Trophoblast cell (in vitro differentiated cells and primary cell): ENCODE results near the gene TK2.

Experiments used
- DNase-seq, 2 donors: peaks; one replicate each; pipeline ENCODE4 v3.0.0-alpha.2; 2016
- H2AFZ ChIP-seq: 2 replicates; pipeline ENCODE4 v1.6.1; 2013; ENCODE audit warnings: low read length, moderate library complexity, mild to moderate bottlenecking; ENCODE audit not compliant: insufficient read depth, poor library complexity
- H2AK5ac ChIP-seq: 2 replicates; pipeline ENCODE4 v1.6.1; 2013; ENCODE audit warnings: mild to moderate bottlenecking, low read length
- H2BK120ac ChIP-seq: 2 replicates; pipeline ENCODE4 v1.6.1; 2013; ENCODE audit warnings: low read length, mild to moderate bottlenecking, moderate library complexity; ENCODE audit not compliant: insufficient read depth, poor library complexity
- H2BK12ac ChIP-seq: 2 replicates; pipeline ENCODE4 v1.6.1; 2013; ENCODE audit warnings: mild to moderate bottlenecking, low read length, moderate library complexity
- H2BK5ac ChIP-seq: 2 replicates; pipeline ENCODE4 v1.6.1; 2013; ENCODE audit warnings: low read length, low read depth, moderate library complexity, mild to moderate bottlenecking; ENCODE audit not compliant: poor library complexity
- H3K14ac ChIP-seq: 2 replicates; pipeline ENCODE4 v1.6.1; 2013; ENCODE audit warnings: mild to moderate bottlenecking, low read length
- H3K18ac ChIP-seq: 2 replicates; pipeline ENCODE4 v1.6.1; 2013; ENCODE audit warnings: mild to moderate bottlenecking, low read length
- H3K23ac ChIP-seq: 2 replicates; pipeline ENCODE4 v1.6.1; 2013; ENCODE audit warnings: low read length
- H3K27ac ChIP-seq: 2 replicates; pipeline ENCODE4 v1.5.1; 2013; ENCODE audit warnings: low read depth, mild to moderate bottlenecking, inconsistent platforms, low read length, moderate library complexity
- H3K27me3 ChIP-seq: 2 replicates; pipeline ENCODE4 v1.6.1; 2013; ENCODE audit warnings: inconsistent platforms, mild to moderate bottlenecking, low read length, moderate library complexity; ENCODE audit not compliant: insufficient read depth
- H3K36me3 ChIP-seq, 2 experiments: 1 replicate in 1 of 2; 2 replicates in 1 of 2; pipeline ENCODE4 v1.6.1; 2013; ENCODE audit warnings: low read length in 2 of 2, mild to moderate bottlenecking in 2 of 2, moderate library complexity in 1 of 2; ENCODE audit not compliant: insufficient read depth in 2 of 2, control insufficient read depth in 1 of 2
- H3K4ac ChIP-seq: 2 replicates; pipeline ENCODE4 v1.6.1; 2013; ENCODE audit warnings: low read depth, mild to moderate bottlenecking, low read length, moderate library complexity
- H3K4me1 ChIP-seq, 2 experiments: 1 replicate in 1 of 2; 2 replicates in 1 of 2; pipeline ENCODE4 v1.6.1; 2013; ENCODE audit warnings: low read length in 2 of 2, mild to moderate bottlenecking in 2 of 2, moderate library complexity in 1 of 2; ENCODE audit not compliant: insufficient read depth in 2 of 2, control insufficient read depth in 1 of 2
- H3K4me2 ChIP-seq: 2 replicates; pipeline ENCODE4 v1.6.1; 2013; ENCODE audit warnings: inconsistent platforms, mild to moderate bottlenecking, low read length, moderate library complexity
- H3K4me3 ChIP-seq: 2 replicates; pipeline ENCODE4 v1.5.1; 2013; ENCODE audit warnings: mild to moderate bottlenecking, low read depth, low read length, inconsistent platforms
- H3K79me1 ChIP-seq: one replicate; pipeline ENCODE4 v1.6.1; 2013; ENCODE audit warnings: low read length
- H3K79me2 ChIP-seq: 2 replicates; pipeline ENCODE4 v1.6.1; 2013; ENCODE audit warnings: low read length, mild to moderate bottlenecking; ENCODE audit not compliant: control insufficient read depth, insufficient read depth, poor library complexity
- H3K9ac ChIP-seq: 2 replicates; pipeline ENCODE4 v1.6.1; 2013; ENCODE audit warnings: mild to moderate bottlenecking, low read length
- H3K9me3 ChIP-seq: 2 replicates; pipeline ENCODE4 v1.6.1; 2013; ENCODE audit warnings: low read depth, mild to moderate bottlenecking, control low read depth, inconsistent platforms, low read length; ENCODE audit not compliant: insufficient read depth
- H4K12ac ChIP-seq: 2 replicates; pipeline ENCODE4 v1.6.1; 2013; ENCODE audit warnings: low read depth, mild to moderate bottlenecking, low read length, moderate library complexity
- H4K8ac ChIP-seq: 2 replicates; pipeline ENCODE4 v1.6.1; 2013; ENCODE audit warnings: low read depth, mild to moderate bottlenecking, low read length, moderate library complexity
- H4K91ac ChIP-seq: one replicate; pipeline ENCODE4 v1.6.1; 2013; ENCODE audit warnings: low read depth, mild to moderate bottlenecking, low read length, moderate library complexity
- WGBS: extraction: QIAGEN DNeasy Blood & Tissue Kit; methylation state at CpG from one replicate; pipeline ENCODE4 v1.1.7; 2013; ENCODE audit warnings: missing lambda C conversion rate; ENCODE audit not compliant: insufficient read length, insufficient coverage; ENCODE audit errors: extremely low coverage; 5-methylcytosine and 5-hydroxymethylcytosine counted together

Gene TK2

DNA sequence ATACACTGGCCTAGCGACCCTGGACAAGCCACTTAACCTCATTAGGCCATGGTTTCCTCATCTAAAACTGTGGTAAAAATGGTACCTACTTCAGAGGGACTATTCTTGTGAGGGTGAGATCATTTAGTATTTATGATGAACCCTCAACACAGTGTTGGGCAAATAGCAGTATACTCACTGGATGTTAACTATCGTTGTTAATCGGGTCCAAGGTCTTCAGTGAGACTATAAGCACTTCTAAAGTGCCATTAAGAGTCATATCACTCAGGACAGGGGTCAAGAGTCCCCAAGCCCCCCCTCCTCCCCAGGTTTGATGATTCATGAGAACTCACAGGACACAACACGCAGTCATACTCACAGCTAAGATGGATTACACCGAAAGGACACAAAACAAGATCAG is 11.0 kb downstream of the TK2 start:
- no peak overlapping the region for H2AFZ ChIP-seq
- WGBS, result no CpG with 5 or more reads among the region's 5 CpGs
- no peak overlapping the region for H3K9ac ChIP-seq
- H3K4me3 ChIP-seq, result no peak overlapping the region
- H3K4me2 ChIP-seq, result no peak overlapping the region
- H2BK120ac ChIP-seq, result no peak overlapping the region
- no peak overlapping the region for H4K91ac ChIP-seq
- no peak overlapping the region for H2BK12ac ChIP-seq
- H3K14ac ChIP-seq, result no peak overlapping the region
- no peak overlapping the region for H4K8ac ChIP-seq
- no peak overlapping the region for H3K18ac ChIP-seq
- H2BK5ac ChIP-seq, result no peak overlapping the region
- no peak overlapping the region for H3K27ac ChIP-seq
- H3K23ac ChIP-seq, result no peak overlapping the region
- no peak overlapping the region for H4K12ac ChIP-seq
- H3K36me3 ChIP-seq, result peaks cover 2 to 6% of the 10 kb centered on the region in 2 experiments
- H3K4ac ChIP-seq, result no peak overlapping the region
- peaks cover 2 to 10% of the 10 kb centered on the region in 2 experiments for H3K4me1 ChIP-seq
- no peak for DNase-seq
- H3K9me3 ChIP-seq, result no peaks in the 10 kb centered on the region
- no peaks in the 10 kb centered on the region for H3K79me2 ChIP-seq
- H2AK5ac ChIP-seq, result no peak overlapping the region
- H3K27me3 ChIP-seq, result no peaks in the 10 kb centered on the region
- no peaks in the 10 kb centered on the region for H3K79me1 ChIP-seq

DNA sequence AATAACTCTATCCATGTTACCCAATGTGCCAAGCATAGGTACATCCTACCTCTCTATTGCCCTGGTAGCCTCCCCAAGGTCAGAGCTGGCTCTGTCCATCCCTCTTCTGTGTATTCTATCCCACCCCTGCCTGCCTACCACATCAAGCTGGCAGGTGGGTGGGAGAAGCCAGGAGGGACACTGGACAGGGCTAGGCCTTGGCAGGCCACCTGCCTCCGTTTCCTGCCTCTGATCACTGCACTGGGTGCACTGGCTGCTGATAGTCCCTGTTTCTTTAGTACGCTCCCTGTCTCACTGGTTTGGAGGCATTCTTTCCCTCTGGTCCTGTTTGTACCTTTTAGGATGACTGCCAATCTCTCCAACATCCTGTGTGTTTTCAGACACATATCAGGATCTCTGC is 12.7 kb downstream of the TK2 start:
- Histone ChIP-seq H2BK120ac (no peak overlapping the region), H3K9me3 (no peaks in the 10 kb centered on the region)

DNA sequence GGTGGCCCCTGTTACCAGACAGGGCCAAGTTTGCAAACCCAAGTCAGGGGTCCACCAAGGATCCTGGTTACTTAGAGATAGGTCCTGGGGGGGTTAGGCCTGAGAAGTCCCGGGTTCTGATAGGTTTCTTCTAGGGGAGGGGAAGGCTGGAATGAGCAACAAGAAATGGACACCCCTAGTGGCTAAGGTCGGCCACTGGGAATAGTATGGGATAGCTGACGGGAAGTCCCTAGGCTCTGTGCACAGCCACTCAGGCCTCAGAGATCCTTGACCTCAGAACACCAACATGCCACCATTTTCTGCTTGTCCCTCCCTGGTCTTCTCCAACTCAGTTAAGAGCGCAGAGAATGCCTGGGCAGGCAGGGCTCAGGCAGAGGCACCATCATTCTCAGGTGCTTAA is 13.4 kb downstream of the TK2 start:
- no peak overlapping the region for H3K4me3 ChIP-seq
- no peak overlapping the region for H3K4me2 ChIP-seq
- no peak overlapping the region for H2AFZ ChIP-seq
- no peak overlapping the region for H4K12ac ChIP-seq
- no peaks in the 10 kb centered on the region for H3K9me3 ChIP-seq
- no peak overlapping the region for H2BK5ac ChIP-seq
- H2AK5ac ChIP-seq, result no peak overlapping the region
- no peak overlapping the region for H3K23ac ChIP-seq
- no peak overlapping the region for H4K91ac ChIP-seq
- H2BK12ac ChIP-seq, result no peak overlapping the region
- no peaks in the 10 kb centered on the region for H3K79me1 ChIP-seq
- H3K36me3 ChIP-seq, result peaks cover 2 to 3% of the 10 kb centered on the region in 2 experiments
- no CpG with 5 or more reads among the region's 4 CpGs for WGBS
- H3K9ac ChIP-seq, result no peak overlapping the region
- H3K4me1 ChIP-seq, result peaks cover 0 to 2% of the 10 kb centered on the region in 2 experiments
- H3K18ac ChIP-seq, result no peak overlapping the region
- H4K8ac ChIP-seq, result no peak overlapping the region
- no peak overlapping the region for H3K4ac ChIP-seq
- H3K14ac ChIP-seq, result no peak overlapping the region
- H3K79me2 ChIP-seq, result no peaks in the 10 kb centered on the region
- H2BK120ac ChIP-seq, result no peak overlapping the region
- no peaks in the 10 kb centered on the region for H3K27me3 ChIP-seq
- no peak overlapping the region for H3K27ac ChIP-seq
- DNase-seq, result no peak

More for the DNA sequence above, 12.7 kb downstream of the TK2 start:
- Histone ChIP-seq H3K4ac (no peak overlapping the region), H2BK5ac (no peak overlapping the region), H3K23ac (no peak overlapping the region), H3K9ac (no peak overlapping the region), H3K14ac (no peak overlapping the region), H2AFZ (no peak overlapping the region), H3K79me1 (no peaks in the 10 kb centered on the region), H4K8ac (no peak overlapping the region), H4K12ac (no peak overlapping the region), H3K4me3 (no peak overlapping the region), H3K27ac (no peak overlapping the region), H3K4me1 (peaks cover 0 to 6% of the 10 kb centered on the region in 2 experiments), H2AK5ac (no peak overlapping the region), H3K27me3 (no peaks in the 10 kb centered on the region), H4K91ac (no peak overlapping the region), H3K18ac (no peak overlapping the region), H3K36me3 (peaks cover 2 to 3% of the 10 kb centered on the region in 2 experiments), H3K79me2 (no peaks in the 10 kb centered on the region), H2BK12ac (no peak overlapping the region), H3K4me2 (no peak overlapping the region)
- WGBS, result no CpG with 5 or more reads among the region's 2 CpGs
- DNase-seq, result no peak

DNA sequence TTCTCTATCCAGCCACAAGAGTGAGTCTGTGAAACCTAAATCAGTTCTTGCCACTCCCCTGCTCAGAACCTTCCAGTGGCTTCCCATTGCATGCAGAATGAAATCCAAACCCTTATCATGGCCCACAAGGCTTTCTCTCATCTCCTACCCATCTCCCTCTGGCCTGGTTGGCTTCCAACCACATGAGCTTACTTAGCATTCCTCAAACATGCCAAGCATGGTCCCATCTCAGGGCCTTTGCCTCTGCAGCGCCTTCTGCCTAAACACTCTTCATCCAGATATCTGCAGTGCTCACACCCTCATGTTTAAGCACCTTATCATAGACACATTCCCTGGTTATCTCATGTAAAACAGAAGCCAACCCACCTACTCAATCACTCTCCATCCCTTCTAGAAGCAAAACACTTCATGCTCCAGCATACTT is 15.5 kb downstream of the TK2 start:
- Histone ChIP-seq H3K4me2 (no peak overlapping the region), H4K12ac (no peak overlapping the region), H3K23ac (no peak overlapping the region), H3K18ac (no peak overlapping the region), H2BK5ac (no peak overlapping the region), H2AK5ac (no peak overlapping the region), H3K14ac (no peak overlapping the region), H3K4me3 (no peak overlapping the region), H4K8ac (no peak overlapping the region), H3K27me3 (no peaks in the 10 kb centered on the region), H2AFZ (no peak overlapping the region), H3K4ac (no peak overlapping the region), H2BK12ac (no peak overlapping the region), H4K91ac (no peak overlapping the region), H3K4me1 (no peaks in the 10 kb centered on the region), H3K79me2 (no peaks in the 10 kb centered on the region), H3K79me1 (no peaks in the 10 kb centered on the region), H3K36me3 (peaks cover 5 to 8% of the 10 kb centered on the region in 2 experiments), H3K9me3 (no peaks in the 10 kb centered on the region), H2BK120ac (no peak overlapping the region), H3K27ac (no peak overlapping the region), H3K9ac (no peak overlapping the region)
- peak; percentile 71 to 79 for DNase-seq
- no CpG with 5 or more reads among the region's 1 CpG for WGBS
